K562 (cell line): ENCODE results near the gene OGFR. TPM values are rescaled to one million over a fixed set of nuclear protein-coding genes. Genes with fewer than 3 reads are reported as not detected.

Experiments
- ATAC-seq: fragments of 200-7000 bp; cut with Tn5 transposase; 3 replicates; pipeline ENCODE4 v1.9.1; 2020; ENCODE audit warnings: moderate library complexity
- BruUV-seq: library from RNA; stranded (reverse); fragments of 400-500 nt; replicated peaks from 2 replicates; lab custom pipeline; 2021; lab: Mats Ljungman, UMichigan
- CTCF ChIA-PET: fragments of 300-600 bp; formaldehyde crosslinking; extraction: SDS; loops from one replicate; lab custom pipeline; 2021; ENCODE audit warnings: low intra/inter-chr PET ratio; lab: Yijun Ruan, JAX
- POLR2A ChIA-PET: fragments of 300-600, 350-650 bp; sonication (Branson Sonifier 250); formaldehyde crosslinking; extraction: SDS; loops from one replicate; lab custom pipeline; 2021; ENCODE audit warnings: antibody characterized with exemption, inconsistent platforms; lab: Yijun Ruan, JAX
- DNase-seq, 4 experiments: peaks; one replicate each; pipeline versions ENCODE4 v3.0.0 to v3.0.0-alpha.2; 2011 to 2018; ENCODE audit warnings: low spot score in 3 of 4, mixed read lengths in 3 of 4; ENCODE audit errors: extremely low read depth in 1 of 4
- FAIRE-seq: peaks from 2 replicates; lab custom pipeline; 2011; peaks lifted over from hg19 to GRCh38; lab: Jason Lieb, UNC
- H2AFZ ChIP-seq: 2 replicates; pipeline ENCODE4 v1.6.0; 2011; ENCODE audit warnings: low read depth, low read length, control low read depth, inconsistent platforms
- H3K27ac ChIP-seq: fragments of 200-600 bp; 3 replicates; pipeline ENCODE4 v1.8.0; 2011; ENCODE audit warnings: low read depth, mild to moderate bottlenecking, control low read depth, inconsistent platforms, low read length, moderate library complexity, mixed read lengths; ENCODE audit errors: extremely low read depth
- H3K27me3 ChIP-seq, 2 experiments: fragments of 300-600 bp in 1 of 2; 2 replicates in 1 of 2; 3 replicates in 1 of 2; pipeline versions ENCODE4 v1.6.0 to v1.8.0; 2011; ENCODE audit warnings: inconsistent platforms in 2 of 2, low read length in 2 of 2, mild to moderate bottlenecking in 1 of 2, mixed read lengths in 1 of 2, moderate library complexity in 1 of 2; ENCODE audit not compliant: control insufficient read depth in 2 of 2, insufficient read depth in 2 of 2
- H3K36me3 ChIP-seq: fragments of 300-600 bp; 3 replicates; pipeline ENCODE4 v1.8.0; 2011; ENCODE audit warnings: mild to moderate bottlenecking, low read length, inconsistent platforms; ENCODE audit not compliant: control insufficient read depth, insufficient read depth
- H3K4me1 ChIP-seq, 2 experiments: fragments of 200-600 bp in 1 of 2; replicated peaks in 1 of 2; 2 replicates in 1 of 2; 3 replicates in 1 of 2; pipeline versions ENCODE4 v1.5.1 to v1.8.0; 2011; ENCODE audit warnings: inconsistent platforms in 2 of 2, low read length in 2 of 2, mild to moderate bottlenecking in 1 of 2, mixed read lengths in 1 of 2, moderate library complexity in 1 of 2; ENCODE audit not compliant: control insufficient read depth in 2 of 2, insufficient read depth in 2 of 2
- H3K4me2 ChIP-seq: 2 replicates; pipeline ENCODE4 v1.6.1; 2011; ENCODE audit warnings: low read length, control low read depth, inconsistent platforms, mixed read lengths; ENCODE audit not compliant: insufficient read depth
- H3K4me3 ChIP-seq: fragments of 200-600 bp; sonication (generic), shearing (Covaris generic); 2 replicates; pipeline ENCODE4 v1.5.1; 2016; ENCODE audit warnings: control low read depth, inconsistent platforms
- H3K79me2 ChIP-seq: fragments of 200-600 bp; 3 replicates; pipeline ENCODE4 v1.8.0; 2011; ENCODE audit warnings: low read length, inconsistent platforms; ENCODE audit not compliant: control insufficient read depth, insufficient read depth
- H3K9ac ChIP-seq, 2 experiments: 2 replicates each; pipeline versions ENCODE4 v1.6.0 to v1.6.1; 2011; ENCODE audit warnings: low read depth in 2 of 2, low read length in 2 of 2, control low read depth in 1 of 2, inconsistent platforms in 1 of 2, mild to moderate bottlenecking in 1 of 2, mixed read lengths in 1 of 2; ENCODE audit not compliant: insufficient read depth in 1 of 2
- H3K9me1 ChIP-seq: one replicate; pipeline ENCODE4 v1.6.0; 2011; ENCODE audit warnings: inconsistent platforms, mild to moderate bottlenecking, low read length, moderate library complexity; ENCODE audit not compliant: control insufficient read depth, insufficient read depth
- H3K9me3 ChIP-seq: replicated peaks from 2 replicates; pipeline ENCODE4 v1.5.1; 2011; ENCODE audit warnings: low read depth, low read length, inconsistent platforms; ENCODE audit not compliant: control insufficient read depth, insufficient read depth
- H4K20me1 ChIP-seq: replicated peaks from 2 replicates; pipeline ENCODE4 v1.6.1; 2011; ENCODE audit warnings: low read length, inconsistent platforms, mixed read lengths; ENCODE audit not compliant: control insufficient read depth, insufficient read depth
- CEBPG ChIP-seq, 3 experiments: fragments of 200-800 bp in 1 of 3; sonication (Bioruptor generic) in 1 of 3; sonication (generic) in 1 of 3; formaldehyde crosslinking in 1 of 3; IDR thresholded peaks in 2 of 3; conservative IDR thresholded peaks in 1 of 3; 2 replicates each; pipeline versions ENCODE4 v1.6.1 to v1.8.0; 2016 to 2022; ENCODE audit warnings: missing compliant biosample characterization in 2 of 3, missing genetic modification characterization in 2 of 3, mild to moderate bottlenecking in 1 of 3, missing genetic modification reagents in 1 of 3
- FIP1L1 ChIP-seq: fragments of 200-400 bp; formaldehyde crosslinking; IDR thresholded peaks from 2 replicates; pipeline ENCODE4 v1.6.1; 2018; ENCODE audit warnings: mild to moderate bottlenecking, low read depth, low read length; ENCODE audit not compliant: poor library complexity, severe bottlenecking
- HMBOX1 ChIP-seq: sonication (generic); IDR thresholded peaks from 2 replicates; pipeline ENCODE4 v1.6.1; 2016
- IRF2 ChIP-seq: sonication (generic); formaldehyde crosslinking; IDR thresholded peaks from 2 replicates; pipeline ENCODE4 v1.8.1; 2022; ENCODE audit warnings: mild to moderate bottlenecking, missing genetic modification reagents
- KAT8 ChIP-seq: fragments of 450-650 bp; IDR thresholded peaks from 2 replicates; pipeline ENCODE4 v1.6.1; 2016; ENCODE audit warnings: low read depth, mild to moderate bottlenecking
- NRF1 ChIP-seq, 2 experiments: fragments of 450-650 bp; IDR thresholded peaks in 1 of 2; conservative IDR thresholded peaks in 1 of 2; 2 replicates each; pipeline ENCODE4 v1.6.1; 2014; ENCODE audit warnings: mild to moderate bottlenecking in 2 of 2
- SREBF2 ChIP-seq: sonication (generic); formaldehyde crosslinking; IDR thresholded peaks from 2 replicates; pipeline ENCODE4 v1.4.0; 2020; ENCODE audit warnings: mild to moderate bottlenecking, missing genetic modification reagents
- TSHZ1 ChIP-seq: fragments of 250-450 bp; sonication (Bioruptor Pico); IDR thresholded peaks from 2 replicates; pipeline ENCODE4 v1.4.0; 2020; ENCODE audit warnings: mild to moderate bottlenecking, moderate library complexity
- ZBTB33 ChIP-seq: sonication (generic); formaldehyde crosslinking; IDR thresholded peaks from 2 replicates; pipeline ENCODE4 v1.8.1; 2023; ENCODE audit warnings: mild to moderate bottlenecking, missing genetic modification reagents
- ZNF699 ChIP-seq: fragments of 250-450 bp; sonication (Bioruptor Pico); IDR thresholded peaks from 2 replicates; pipeline ENCODE4 v1.8.0; 2021; ENCODE audit warnings: mild to moderate bottlenecking, moderate library complexity; ENCODE audit not compliant: insufficient replicate concordance
- WGBS: fragments of 100-300 bp; shearing (Covaris generic); methylation state at CpG from one replicate; pipeline ENCODE4 v1.1.6; 2016; ENCODE audit warnings: low coverage, mixed read lengths; ENCODE audit not compliant: insufficient coverage; ENCODE audit errors: missing lambda C conversion rate; 5-methylcytosine and 5-hydroxymethylcytosine counted together
- in situ Hi-C: fragments of 300-500 bp; cut with MboI; formaldehyde crosslinking; loops from 4 replicates; pipeline ENCODE4 v1.15.0; 2018; ENCODE audit warnings: inconsistent platforms, mixed read lengths
- intact Hi-C: fragments of 100-400 bp; cut with micrococcal nuclease; formaldehyde crosslinking; loops from 2 replicates; pipeline ENCODE4 v1.14.2; 2022
- polyA plus RNA-seq, 8 experiments: library from polyadenylated mRNA; depleted of rRNA in 4 of 8; stranded (reverse) in 5 of 8; unstranded in 3 of 8; fragments of >200 nt; fragmentation: Nextera tagmentation in 2 of 8; fragmentation: Illumina TruSeq in 1 of 8; extraction: Ambion mirVana in 2 of 8; extraction: Trizol in 1 of 8; gene quantifications; 2 replicates each; pipeline versions ENCODE4 v1.2.1 to v1.2.3, GENCODE V29; 2011 to 2014; ENCODE audit warnings: inconsistent platforms in 1 of 8, missing spikeins in 1 of 8
- total RNA-seq, 7 experiments: library from RNA; depleted of rRNA in 6 of 7; stranded (reverse); fragments of >200 nt in 6 of 7; fragmentation: Illumina TruSeq in 2 of 7; extraction: Trizol in 2 of 7; gene quantifications; 2 replicates each; pipeline versions ENCODE4 v1.2.1 to v1.2.3, GENCODE V29; 2011 to 2021; ENCODE audit warnings: low replicate concordance in 1 of 7

OGFR gene
- total and polyA plus RNA-seq, 9 of the 15 experiments (the other 6 are each of a cell fraction or from before 2014, with no cell fraction given), result 0.39 to 56.3 (median 17.5) TPM

- TF ChIP-seq CEBPG (CRISPR knock-in tag; IDR thresholded peaks at IDR 0.05), result no peak
- no peak for TF ChIP-seq CEBPG (tag; conservative IDR thresholded peaks at IDR 0.05 in 1 of 2, IDR thresholded peaks at IDR 0.05 in 1 of 2)
- TF ChIP-seq ZBTB33 (CRISPR knock-in tag), result peak; percentile 28; the same call in 1 of the 2 replicates
- no peak for TF ChIP-seq KAT8
- no peak for TF ChIP-seq SREBF2 (CRISPR knock-in tag)
Measured at GRCh38 chr20:62824476-62825332, 20.1 kb downstream of the OGFR start (continued).

- in situ Hi-C loops (loop anchor here (10.0 kb wide), 1 partner anchor 189 kb away; no protein-coding TSS in a partner anchor), intact Hi-C loops (loop anchor here (10.0 kb wide), 1 partner anchor 49 kb away; no protein-coding TSS in a partner anchor)
- no peak for ATAC-seq
- TF ChIP-seq FIP1L1 (no peak), TSHZ1 (CRISPR knock-in tag) (no peak), ZNF699 (CRISPR knock-in tag) (no peak), NRF1 (conservative IDR thresholded peaks at IDR 0.05 in 1 of 2, IDR thresholded peaks at IDR 0.05 in 1 of 2) (no peak), IRF2 (CRISPR knock-in tag) (0 out of 2 replicates have a peak, but pooled peaks have one; percentile 38), HMBOX1 (no peak)
- ChIA-PET CTCF (no interaction called here), POLR2A (interaction anchor here (0.6 to 1.4 kb wide), 5 partner anchors 53 to 101 kb away, joined by 3 to 5 read pairs (median 3); no protein-coding TSS in a partner anchor)
- Histone ChIP-seq H3K79me2 (no peaks in the 10 kb centered on the region), H3K4me3 (no peak overlapping the region), H3K27ac (no peak overlapping the region), H3K4me2 (peak overlapping the region; percentile 49; the same call in 1 of the 2 replicates), H3K27me3 (no peaks in the 10 kb centered on the region), H3K9ac (peak overlapping the region in 1 of 2 experiments; percentile 61; a peak in 1 of 4 replicates), H3K9me1 (no peaks in the 10 kb centered on the region), H2AFZ (no peak overlapping the region), H3K9me3 (no peaks in the 10 kb centered on the region), H3K36me3 (no peaks in the 10 kb centered on the region), H3K4me1 (peaks cover 12 to 100% of the 10 kb centered on the region in 2 experiments), H4K20me1 (0 out of 2 replicates have a peak, but pooled peaks cover 3% of the 10 kb centered on the region)
- no TSS peak for BruUV-seq
- FAIRE-seq, result no peak
- DNase-seq, result no peak
- 43% methylated on average over 19 of the region's 22 CpGs for WGBS
Measured at GRCh38 chr20:62825333-62825985, 20.8 kb downstream of the OGFR start.
